Measurements from ENCODE around the gene SARM1.
"Not testable (repeated sequence)": the region's sequence is repeated elsewhere in the genome, so short reads cannot be mapped to it uniquely, and the experiment has no call there.

SARM1 gene

GRCh38 chr17:28433721-28434120, 62.2 kb downstream of the SARM1 start:
- ATAC-seq = no peak
- no peak for TF ChIP-seq TOX (CRISPR knock-in tag; IDR thresholded peaks at IDR 0.05; ENCODE audit: borderline replicate concordance)
- TF ChIP-seq ESRRG (CRISPR knock-in tag; IDR thresholded peaks at IDR 0.05) = no peak
- no peak for TF ChIP-seq ZFP3 (CRISPR knock-in tag; IDR thresholded peaks at IDR 0.05)
- TF ChIP-seq GLIS3 (CRISPR knock-in tag; IDR thresholded peaks at IDR 0.05) = no peak
- no peak for TF ChIP-seq ZNF565 (CRISPR knock-in tag; conservative IDR thresholded peaks at IDR 0.05; ENCODE audit: low read depth)
- TF ChIP-seq CSDC2 (CRISPR knock-in tag; IDR thresholded peaks at IDR 0.05) = no peak
- TF ChIP-seq ZFP30 (CRISPR knock-in tag; IDR thresholded peaks at IDR 0.05) = no peak

GRCh38 chr17:28434326-28434725, 62.8 kb downstream of the SARM1 start:
- ATAC-seq = not testable (repeated sequence)

- ATAC-seq = no peak
- TF ChIP-seq PATZ1 (CRISPR knock-in tag; IDR thresholded peaks at IDR 0.05; ENCODE audit: borderline replicate concordance) (no peak), TSHZ2 (CRISPR knock-in tag; IDR thresholded peaks at IDR 0.05) (no peak)
Observed at GRCh38 chr17:28443901-28444638, 72.6 kb downstream of the SARM1 start.

GRCh38 chr17:28446716-28447395, 75.4 kb downstream of the SARM1 start:
- TF ChIP-seq ISL1 (CRISPR knock-in tag; IDR thresholded peaks at IDR 0.05) (no peak), TCF4 (CRISPR knock-in tag; IDR thresholded peaks at IDR 0.05; ENCODE audit: borderline replicate concordance) (no peak), BACH2 (CRISPR knock-in tag; IDR thresholded peaks at IDR 0.05; ENCODE audit: borderline replicate concordance) (no peak), PPARA (CRISPR knock-in tag; IDR thresholded peaks at IDR 0.05; ENCODE audit: borderline replicate concordance) (no peak)
- no peak for ATAC-seq

- TF ChIP-seq ISL1 (CRISPR knock-in tag; IDR thresholded peaks at IDR 0.05) (no peak), SNAI2 (CRISPR knock-in tag; IDR thresholded peaks at IDR 0.05) (no peak), GLIS3 (CRISPR knock-in tag; IDR thresholded peaks at IDR 0.05) (no peak), ESRRG (CRISPR knock-in tag; IDR thresholded peaks at IDR 0.05) (no peak), ZNF8 (CRISPR knock-in tag; IDR thresholded peaks at IDR 0.05) (no peak), ZFP3 (CRISPR knock-in tag; IDR thresholded peaks at IDR 0.05) (no peak), BACH2 (CRISPR knock-in tag; IDR thresholded peaks at IDR 0.05; ENCODE audit: borderline replicate concordance) (no peak), POU6F1 (CRISPR knock-in tag; IDR thresholded peaks at IDR 0.05; ENCODE audit: borderline replicate concordance, low read depth) (no peak), ZFP30 (CRISPR knock-in tag; IDR thresholded peaks at IDR 0.05) (no peak), TCF4 (CRISPR knock-in tag; IDR thresholded peaks at IDR 0.05; ENCODE audit: borderline replicate concordance) (no peak)
- ATAC-seq = no peak
Observed at GRCh38 chr17:28447396-28447760, 75.9 kb downstream of the SARM1 start.

- no peak for ATAC-seq
- TF ChIP-seq RARB (CRISPR knock-in tag; IDR thresholded peaks at IDR 0.05) = no peak
- no peak for TF ChIP-seq ZNF565 (CRISPR knock-in tag; conservative IDR thresholded peaks at IDR 0.05; ENCODE audit: low read depth)
- TF ChIP-seq ISL1 (CRISPR knock-in tag; IDR thresholded peaks at IDR 0.05) = no peak
- TF ChIP-seq ARNTL (CRISPR knock-in tag; IDR thresholded peaks at IDR 0.05; ENCODE audit: borderline replicate concordance, low read depth) = no peak
- no peak for TF ChIP-seq BACH2 (CRISPR knock-in tag; IDR thresholded peaks at IDR 0.05; ENCODE audit: borderline replicate concordance)
- TF ChIP-seq CSDC2 (CRISPR knock-in tag; IDR thresholded peaks at IDR 0.05) = no peak
- TF ChIP-seq PATZ1 (CRISPR knock-in tag; IDR thresholded peaks at IDR 0.05; ENCODE audit: borderline replicate concordance) = no peak
- no peak for TF ChIP-seq PPARA (CRISPR knock-in tag; IDR thresholded peaks at IDR 0.05; ENCODE audit: borderline replicate concordance)
- no peak for TF ChIP-seq ESRRG (CRISPR knock-in tag; IDR thresholded peaks at IDR 0.05)
- no peak for TF ChIP-seq SNAI2 (CRISPR knock-in tag; IDR thresholded peaks at IDR 0.05)
- no peak for TF ChIP-seq TSHZ2 (CRISPR knock-in tag; IDR thresholded peaks at IDR 0.05)
Observed at GRCh38 chr17:28449859-28450258, 78.4 kb downstream of the SARM1 start.

Measured in SK-N-SH treated with all-trans-retinoic acid at 6 μM for 48 hours (cell line).